Measurements from ENCODE around the gene HCAR2.
"Not testable (repeated sequence)": the region's sequence is repeated elsewhere in the genome, so short reads cannot be mapped to it uniquely, and the experiment has no call there.

HCAR2 gene

DNA sequence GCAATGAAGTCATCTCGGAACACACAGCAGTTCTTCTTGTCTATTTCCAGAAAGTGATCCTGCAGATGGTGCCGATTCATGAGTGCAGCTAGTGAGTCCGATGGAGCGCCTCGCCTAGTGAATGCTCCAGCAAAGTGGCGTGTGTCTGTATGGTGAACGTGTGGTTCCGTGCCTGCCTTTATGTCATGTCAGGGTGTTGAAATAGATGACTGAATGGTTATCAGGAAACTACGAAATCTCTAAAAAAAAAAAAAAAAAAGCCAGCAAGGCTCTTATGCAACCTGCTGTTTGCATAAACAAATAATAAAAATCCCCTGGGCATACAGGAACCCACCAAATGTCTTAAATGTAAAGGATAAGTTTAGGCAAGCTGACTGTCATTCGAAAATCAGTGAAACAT, 13.5 kb upstream of the HCAR2 start, which contains the start of gene HCAR3:
TSS of gene HCAR3 (minus strand) at position 154 of the 400 bp plus-strand sequence. CDS start at position 80, 74 bp downstream.
- not testable (repeated sequence) for DNase-seq (ENCODE audit: low read depth in 2 of 2)

DNA sequence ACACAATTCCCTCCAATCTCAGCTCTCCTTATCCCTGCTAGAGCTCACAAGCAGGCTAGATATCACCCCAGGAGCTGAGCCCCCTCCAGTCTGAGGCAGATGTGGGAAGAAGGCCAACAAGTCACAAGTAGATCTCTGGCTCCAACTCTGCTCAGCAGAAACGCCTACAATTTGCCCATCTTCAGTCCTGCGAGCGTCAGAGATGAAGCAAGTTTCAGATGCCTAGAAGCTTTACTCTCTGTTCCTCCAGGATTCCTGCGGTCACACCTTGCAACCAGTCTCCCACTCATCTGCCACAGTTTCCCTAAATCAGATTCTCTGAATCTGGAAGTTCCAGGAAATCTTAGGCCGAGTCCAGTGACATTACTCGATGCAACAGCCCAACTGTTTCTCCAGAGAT, 12.1 kb upstream of the HCAR2 start:
- not testable (repeated sequence) for DNase-seq (ENCODE audit: low read depth in 2 of 2)

DNA sequence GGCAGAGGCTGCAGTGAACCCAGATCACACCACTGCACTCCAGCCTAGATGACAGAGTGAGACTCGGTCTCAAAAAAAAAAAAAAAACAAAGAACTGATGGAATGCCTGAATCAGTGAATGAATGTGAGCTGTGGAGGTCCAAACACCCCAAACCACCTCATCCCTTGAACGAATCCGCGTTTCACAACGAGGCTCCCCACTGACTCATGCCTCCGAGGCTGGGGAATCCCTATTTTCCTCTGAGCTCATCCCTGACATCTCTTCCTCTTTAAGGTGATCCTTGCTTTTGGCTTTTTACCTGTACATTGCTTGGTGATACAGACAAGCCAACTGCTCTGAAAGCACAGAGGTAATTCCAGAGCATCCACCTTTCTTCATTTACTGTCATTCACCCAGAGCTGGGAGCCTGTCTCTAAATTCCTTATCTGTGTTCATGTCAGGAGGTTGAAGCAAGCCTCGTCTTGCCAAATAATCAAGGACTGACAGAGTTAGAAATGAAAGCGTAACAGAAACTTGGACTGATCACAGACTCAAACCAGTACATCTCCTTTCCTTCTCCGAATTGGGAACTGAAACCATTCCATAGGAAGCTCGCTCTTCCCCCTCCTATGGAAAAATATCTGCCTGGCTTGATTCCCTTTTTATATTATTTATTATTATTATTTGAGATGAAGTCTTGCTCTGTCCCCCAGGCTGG, 10.5 kb upstream of the HCAR2 start:
- not testable (repeated sequence) for DNase-seq (ENCODE audit: low read depth in 2 of 2)

DNA sequence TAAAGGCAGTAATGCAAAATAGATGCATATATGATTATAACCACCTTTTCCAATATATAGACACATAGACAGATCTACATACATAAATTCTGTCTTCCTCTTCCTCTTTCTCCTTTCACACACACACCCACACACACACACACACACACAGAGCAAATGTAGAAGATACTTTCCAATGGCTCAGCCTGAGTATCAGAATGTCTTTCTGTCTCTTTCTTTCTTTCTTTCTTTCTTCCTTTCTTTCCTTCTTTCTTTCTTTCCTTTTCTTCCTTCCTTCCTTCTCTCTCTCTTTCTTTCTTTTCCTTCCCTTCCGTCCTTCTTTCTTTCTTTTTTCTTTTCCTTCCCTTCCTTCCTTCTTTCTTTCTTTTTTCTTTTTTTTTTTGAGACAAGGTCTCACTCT, 8.1 kb upstream of the HCAR2 start:
- DNase-seq (ENCODE audit: low read depth in 2 of 2) = not testable (repeated sequence)

DNA sequence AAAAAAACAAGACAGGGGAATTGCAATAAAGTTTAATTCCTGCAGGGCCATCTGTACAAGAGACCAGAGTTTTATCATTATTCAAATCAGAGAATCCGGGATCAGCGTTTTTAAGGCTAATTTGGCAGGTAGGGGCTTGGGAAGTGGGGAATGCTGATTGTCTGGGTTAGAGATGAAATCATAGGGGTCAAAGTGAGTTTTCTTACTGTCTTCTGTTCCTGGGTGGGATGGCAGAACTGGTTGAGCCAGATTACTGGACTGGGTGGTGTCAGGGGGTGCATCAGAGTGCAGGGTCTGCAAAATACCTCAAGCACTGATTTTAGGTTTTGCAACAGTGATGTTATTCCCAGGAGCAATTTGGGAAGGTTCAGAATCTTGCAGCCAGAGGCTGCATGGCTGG, 7.2 kb upstream of the HCAR2 start:
- not testable (repeated sequence) for DNase-seq (ENCODE audit: low read depth in 2 of 2)

DNA sequence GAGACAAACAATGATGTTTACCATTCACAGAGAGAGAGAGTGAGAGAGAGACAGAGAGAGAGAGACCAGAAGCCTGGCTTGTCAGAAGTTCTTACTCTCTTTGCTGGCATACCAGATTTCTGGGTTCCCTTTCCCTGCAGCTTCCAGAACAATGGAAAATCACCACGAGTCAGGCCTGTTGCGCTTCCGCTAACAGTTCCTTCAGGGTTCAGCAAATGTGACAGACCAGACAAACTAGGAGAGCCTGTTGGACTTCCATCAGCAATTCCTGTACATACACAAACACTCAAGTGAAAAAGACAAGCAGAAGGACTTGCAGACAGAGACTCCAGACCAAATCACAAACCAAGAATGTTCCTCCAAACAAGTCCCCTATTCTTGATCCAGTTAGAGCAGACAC, 6.1 kb upstream of the HCAR2 start:
- DNase-seq (ENCODE audit: low read depth in 2 of 2) = not testable (repeated sequence)

DNA sequence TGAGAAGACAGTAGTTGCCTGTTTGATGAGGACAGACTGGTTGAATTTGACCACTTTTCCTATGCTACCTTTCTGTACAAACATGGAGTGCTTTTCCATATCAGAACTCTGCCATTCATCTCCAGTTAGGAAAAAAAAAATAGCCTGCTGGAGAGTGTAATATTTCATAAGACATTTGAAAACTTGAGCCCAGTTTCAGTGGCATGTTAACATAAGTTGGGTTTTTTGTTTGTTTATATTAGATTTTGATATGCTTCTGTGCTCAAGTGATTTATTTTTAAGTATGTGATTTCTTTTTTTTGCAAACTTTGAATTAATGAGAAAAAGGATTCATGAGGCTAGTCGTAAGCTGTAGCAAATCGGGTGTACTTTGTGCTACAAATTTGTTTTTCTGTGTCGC, 684 bp upstream of the HCAR2 start:
- not testable (repeated sequence) for DNase-seq (ENCODE audit: low read depth in 2 of 2)

DNA sequence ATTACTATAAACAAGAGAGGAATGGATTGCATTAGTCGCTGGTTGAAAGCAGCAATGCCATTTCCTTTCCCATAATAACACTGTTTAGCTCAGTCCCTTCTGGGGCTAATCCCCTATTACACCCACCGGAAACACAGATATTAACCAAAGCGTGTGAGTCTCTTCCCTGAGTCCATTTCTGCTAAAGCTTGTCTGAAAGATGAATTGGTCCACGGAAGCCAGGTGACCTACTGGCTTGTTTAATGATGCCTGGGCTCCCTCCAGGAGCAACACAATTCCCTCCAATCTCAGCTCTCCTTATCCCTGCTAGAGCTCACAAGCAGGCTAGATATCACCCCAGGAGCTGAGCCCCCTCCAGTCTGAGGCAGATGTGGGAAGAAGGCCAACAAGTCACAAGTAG, 1.7 kb downstream of the HCAR2 start:
- DNase-seq (ENCODE audit: low read depth in 2 of 2) = not testable (repeated sequence)

DNA sequence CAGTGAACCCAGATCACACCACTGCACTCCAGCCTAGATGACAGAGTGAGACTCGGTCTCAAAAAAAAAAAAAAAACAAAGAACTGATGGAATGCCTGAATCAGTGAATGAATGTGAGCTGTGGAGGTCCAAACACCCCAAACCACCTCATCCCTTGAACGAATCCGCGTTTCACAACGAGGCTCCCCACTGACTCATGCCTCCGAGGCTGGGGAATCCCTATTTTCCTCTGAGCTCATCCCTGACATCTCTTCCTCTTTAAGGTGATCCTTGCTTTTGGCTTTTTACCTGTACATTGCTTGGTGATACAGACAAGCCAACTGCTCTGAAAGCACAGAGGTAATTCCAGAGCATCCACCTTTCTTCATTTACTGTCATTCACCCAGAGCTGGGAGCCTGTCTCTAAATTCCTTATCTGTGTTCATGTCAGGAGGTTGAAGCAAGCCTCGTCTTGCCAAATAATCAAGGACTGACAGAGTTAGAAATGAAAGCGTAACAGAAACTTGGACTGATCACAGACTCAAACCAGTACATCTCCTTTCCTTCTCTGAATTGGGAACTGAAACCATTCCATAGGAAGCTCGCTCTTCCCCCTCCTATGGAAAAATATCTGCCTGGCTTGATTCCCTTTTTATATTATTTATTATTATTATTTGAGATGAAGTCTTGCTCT, 3.0 kb downstream of the HCAR2 start:
- DNase-seq (ENCODE audit: low read depth in 2 of 2) = not testable (repeated sequence)

DNA sequence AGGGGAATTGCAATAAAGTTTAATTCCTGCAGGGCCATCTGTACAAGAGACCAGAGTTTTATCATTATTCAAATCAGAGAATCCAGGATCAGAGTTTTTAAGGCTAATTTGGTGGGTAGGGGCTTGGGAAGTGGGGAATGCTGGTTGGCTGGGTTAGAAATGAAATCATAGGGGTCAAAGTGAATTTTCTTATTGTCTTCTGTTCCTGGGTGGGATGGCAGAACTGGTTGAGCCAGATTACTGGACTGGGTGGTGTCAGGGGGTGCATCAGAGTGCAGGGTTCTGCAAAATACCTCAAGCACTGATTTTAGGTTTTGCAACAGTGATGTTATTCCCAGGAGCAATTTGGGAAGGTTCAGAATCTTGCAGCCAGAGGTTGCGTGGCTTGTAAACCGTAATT, 6.2 kb downstream of the HCAR2 start:
- DNase-seq (ENCODE audit: low read depth in 2 of 2) = not testable (repeated sequence)

DNA sequence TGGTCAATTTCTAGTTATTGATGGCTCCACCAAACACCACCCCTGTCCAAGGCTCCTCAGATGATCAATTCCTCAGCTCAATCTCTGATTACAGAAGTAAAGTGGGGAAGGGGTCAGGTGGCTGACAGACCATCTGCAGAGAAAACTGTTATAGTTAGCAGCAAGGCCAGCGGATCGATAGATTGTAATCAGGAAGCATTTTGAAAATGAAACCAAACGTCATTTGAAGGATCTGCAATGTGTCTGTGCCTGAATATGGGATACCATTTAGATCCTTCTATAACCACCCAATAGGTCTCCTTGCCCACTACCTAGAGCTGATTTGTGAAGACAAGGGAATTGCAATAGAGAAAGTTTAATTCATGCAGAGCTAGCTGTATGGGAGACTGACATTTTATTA, 11.6 kb downstream of the HCAR2 start:
- DNase-seq (ENCODE audit: low read depth in 2 of 2) = no peak

DNA sequence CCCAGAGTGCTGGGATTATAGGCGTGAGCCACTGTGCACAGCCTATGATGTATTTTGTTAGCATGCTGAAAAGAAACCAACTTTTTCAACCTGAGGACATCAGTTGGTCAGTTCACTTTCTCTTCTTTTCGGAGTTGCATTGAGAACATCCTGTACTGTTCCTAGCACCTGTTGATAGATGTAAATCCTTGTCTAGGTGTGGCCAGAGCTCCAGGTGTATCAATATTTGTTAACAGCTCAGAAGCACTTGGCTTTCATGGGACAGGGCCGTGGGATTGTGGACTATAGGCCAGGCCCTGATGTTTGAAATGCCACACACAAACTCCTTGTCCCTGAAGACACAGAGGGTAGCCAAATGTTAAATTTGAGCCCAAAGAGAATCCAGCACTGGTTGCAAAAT, 14.9 kb downstream of the HCAR2 start:
- DNase-seq (ENCODE audit: low read depth in 2 of 2) = no peak

DNA sequence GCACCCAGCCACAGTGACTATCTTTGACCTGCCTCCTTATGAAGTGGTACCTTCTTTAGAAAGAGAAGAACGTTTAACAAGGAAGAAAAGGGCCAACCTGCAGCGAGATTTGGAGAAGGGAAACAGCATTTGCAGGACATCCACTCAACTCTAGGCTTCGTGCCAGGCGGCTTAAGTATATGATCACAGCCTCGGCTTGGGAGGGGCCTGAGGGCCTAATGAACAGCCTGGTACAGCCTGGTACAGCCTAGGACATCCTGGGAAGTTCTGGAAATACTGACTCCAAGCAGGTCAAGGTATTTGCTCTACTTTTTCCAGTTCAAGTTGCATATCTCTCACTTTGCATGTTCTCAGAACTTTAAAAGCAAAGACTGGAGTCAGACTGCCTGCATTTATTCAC, 16.1 kb downstream of the HCAR2 start:
- DNase-seq (ENCODE audit: low read depth in 2 of 2) = no peak

DNA sequence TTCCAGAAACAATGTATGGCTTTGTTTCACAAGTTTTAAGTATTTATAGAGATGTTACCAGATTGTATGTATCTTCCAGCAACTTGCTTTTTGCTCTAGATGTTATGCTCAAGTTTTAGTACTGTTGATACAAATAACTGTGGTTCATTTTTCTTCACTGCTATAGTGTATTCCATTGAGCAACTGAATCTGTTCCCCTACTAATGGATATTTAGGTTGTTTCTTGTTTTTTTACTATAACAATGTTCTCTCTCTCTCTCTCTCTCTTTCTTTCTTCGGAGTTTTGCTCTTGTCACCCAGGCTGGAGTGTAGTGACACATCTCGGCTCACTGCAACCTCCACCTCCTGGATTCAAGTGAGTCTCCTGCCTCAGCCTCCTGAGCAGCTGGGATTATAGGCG, 16.6 kb downstream of the HCAR2 start:
- no peak for DNase-seq (ENCODE audit: low read depth in 2 of 2)

DNA sequence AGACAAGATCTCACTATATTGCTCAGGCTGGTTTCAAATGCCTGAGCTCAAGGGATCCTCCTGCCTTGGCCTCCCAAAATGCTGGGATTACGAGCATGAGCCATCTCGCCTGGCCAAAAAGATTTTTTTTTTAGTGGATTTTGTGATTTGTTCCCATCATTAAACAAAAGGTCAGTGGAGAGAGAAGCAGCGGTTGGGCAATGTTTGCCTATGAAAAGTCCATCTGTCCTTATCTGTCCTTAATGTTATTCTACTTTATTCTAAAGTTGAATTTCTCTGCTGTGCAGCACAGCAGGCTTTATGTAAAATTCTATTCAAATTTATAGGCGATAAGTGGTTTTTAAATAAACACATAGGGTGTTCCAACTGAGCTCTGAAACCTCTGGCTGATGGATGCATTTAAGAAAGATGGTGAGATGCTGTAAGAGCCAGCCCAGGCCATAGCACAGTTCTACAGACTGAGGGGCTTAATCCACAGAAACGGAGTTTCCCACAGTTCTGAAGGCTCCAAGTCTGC, 18.8 kb downstream of the HCAR2 start:
- no peak for DNase-seq (ENCODE audit: low read depth in 2 of 2)

DNA sequence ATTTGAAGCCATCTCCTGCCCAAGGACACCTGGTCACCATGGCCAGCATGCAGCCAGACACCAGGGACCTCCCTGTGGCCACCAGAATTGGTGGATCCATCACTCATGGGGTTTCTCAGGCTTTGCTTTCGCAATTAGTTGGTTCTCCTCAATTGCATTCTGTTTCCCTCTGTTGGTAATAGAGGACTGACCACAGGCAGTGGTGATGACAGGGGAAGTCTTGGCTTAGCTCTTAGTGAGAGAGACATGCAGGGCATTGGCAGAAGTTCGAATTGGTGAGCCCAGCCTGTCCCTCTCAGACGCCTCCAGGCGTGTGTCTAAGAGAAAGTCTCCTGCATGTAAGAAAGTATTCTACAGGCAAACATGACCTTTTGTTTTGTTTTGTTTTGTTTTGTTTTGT, 21.3 kb downstream of the HCAR2 start:
- no peak for DNase-seq (ENCODE audit: low read depth in 2 of 2)

DNA sequence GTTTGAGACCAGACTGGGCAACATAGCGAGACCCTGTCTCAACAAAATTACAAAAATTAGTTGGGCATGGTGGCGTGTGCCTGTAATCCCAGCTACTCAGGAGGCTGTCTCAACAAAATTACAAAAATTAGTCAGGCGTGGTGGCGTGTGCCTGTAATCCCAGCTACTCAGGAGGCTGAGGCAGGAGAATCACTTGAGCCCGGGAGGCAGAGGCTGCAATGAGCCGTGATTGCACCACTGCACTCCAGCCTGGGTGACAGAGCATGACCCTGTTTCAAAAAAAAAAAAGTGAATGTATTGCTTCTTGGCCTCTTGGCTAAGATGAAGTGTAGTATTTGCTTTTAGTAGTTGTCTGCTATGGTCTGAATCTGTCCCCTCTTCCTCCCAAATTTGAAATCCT, 22.2 kb downstream of the HCAR2 start:
- not testable (repeated sequence) for DNase-seq (ENCODE audit: low read depth in 2 of 2)

DNA sequence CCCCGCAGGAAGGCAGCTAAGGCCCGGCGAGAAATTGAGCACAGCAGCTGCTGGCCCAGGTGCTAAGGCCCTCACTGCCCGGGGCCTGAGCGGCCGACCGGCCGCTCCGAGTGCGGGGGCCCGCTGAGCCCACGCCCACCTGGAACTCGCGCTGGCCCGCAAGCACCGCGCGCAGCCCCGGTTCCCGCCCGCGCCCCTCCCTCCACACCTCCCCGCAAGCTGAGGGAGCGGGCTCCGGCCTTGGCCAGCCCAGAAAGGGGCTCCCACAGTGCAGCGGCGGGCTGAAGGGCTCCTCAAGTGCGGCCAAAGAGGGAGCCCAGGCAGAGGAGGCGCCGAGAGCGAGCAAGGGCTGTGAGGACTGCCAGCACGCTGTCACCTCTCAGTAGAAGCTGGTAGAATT, 26.4 kb downstream of the HCAR2 start:
- DNase-seq (ENCODE audit: low read depth in 2 of 2) = not testable (repeated sequence)

DNA sequence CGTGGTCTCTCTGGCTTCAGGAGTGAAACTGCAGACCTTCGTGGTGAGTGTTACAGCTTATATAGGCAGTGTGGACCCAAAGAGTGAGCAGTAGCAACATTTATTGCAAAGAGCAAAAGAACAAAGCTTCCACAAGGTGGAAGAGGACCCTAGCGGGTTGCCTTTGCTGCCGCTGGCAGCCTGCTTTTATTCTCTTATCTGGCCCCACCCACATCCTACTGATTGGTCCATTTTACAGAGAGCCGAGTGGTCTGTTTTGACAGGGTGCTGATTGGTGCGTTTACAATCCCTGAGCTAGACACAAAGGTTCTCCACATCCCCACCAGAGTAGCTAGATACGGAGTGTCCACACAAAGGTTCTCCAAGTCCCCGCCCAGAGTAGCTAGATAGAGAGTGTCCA, 27.1 kb downstream of the HCAR2 start:
- DNase-seq (ENCODE audit: low read depth in 2 of 2) = not testable (repeated sequence)

DNA sequence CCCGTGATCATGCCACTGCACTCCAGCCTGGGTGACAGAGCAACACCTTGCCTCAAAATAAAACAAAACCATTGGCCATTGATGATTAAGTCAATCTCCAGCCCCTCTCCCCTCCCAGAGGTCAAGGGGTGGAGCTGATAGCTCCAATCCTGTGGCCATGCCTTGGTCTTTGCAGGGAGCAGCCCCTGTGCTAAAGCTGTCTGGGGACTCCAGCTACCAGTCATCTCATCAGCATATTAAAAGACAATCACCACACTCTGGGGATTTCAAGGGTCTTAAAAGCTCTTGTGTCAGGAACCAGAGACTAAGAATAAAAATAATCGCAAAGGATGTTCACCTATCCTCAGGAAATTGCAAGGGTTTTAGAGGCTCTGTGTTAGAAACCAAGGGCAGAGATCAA, 30.6 kb downstream of the HCAR2 start:
- DNase-seq (ENCODE audit: low read depth in 2 of 2) = no peak

DNA sequence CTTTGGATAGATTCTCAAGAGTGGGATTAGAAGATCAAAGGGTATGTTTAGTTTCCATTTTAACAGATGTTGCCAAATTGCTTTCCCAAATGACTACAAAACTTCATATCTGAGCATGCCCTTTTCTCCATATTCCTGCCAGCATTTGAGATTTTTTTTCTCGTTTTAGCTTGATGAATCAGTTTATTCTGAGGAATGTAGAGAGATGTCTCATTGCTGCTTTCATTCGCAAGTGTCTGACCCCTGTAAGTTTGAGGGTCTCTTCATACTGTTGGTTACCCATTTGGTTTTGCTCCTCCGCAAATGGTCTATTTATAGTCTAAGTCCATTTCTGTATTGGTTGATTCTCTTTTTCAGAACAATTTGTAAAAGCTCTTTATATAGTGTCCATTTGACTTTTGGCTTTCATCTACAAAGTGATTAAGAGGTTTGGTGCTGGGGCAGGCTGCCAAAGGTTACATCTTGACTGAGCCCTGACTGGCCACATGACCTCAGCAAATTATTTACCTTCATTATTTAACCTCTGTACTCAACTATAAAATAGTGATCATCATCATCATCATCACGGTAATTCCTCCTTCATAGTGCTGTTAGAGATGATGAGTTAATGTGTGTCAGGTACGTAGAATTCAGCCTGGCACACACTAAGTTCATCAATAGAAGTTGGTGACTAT, 33.6 kb downstream of the HCAR2 start:
- no peak for DNase-seq (ENCODE audit: low read depth in 2 of 2)

DNA sequence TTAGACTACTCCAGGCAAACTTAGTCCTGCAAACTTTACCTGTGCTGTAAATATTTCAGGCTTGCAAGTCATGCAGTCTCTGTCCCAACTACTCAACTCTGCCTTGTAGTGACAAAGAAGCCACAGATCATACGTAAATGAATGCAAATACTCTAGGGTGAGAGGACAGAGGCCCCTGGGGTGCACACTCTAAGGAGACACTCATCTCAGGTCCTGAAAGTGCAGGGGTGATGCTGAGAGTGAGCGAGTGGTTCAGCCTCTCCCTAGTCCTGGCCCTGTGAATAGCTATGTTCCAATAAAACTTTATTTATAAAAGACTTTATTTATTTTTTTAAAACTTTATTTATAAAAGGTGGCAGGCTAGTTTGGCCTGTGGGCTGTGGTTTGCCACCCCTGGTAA, 34.9 kb downstream of the HCAR2 start:
- DNase-seq (ENCODE audit: low read depth in 2 of 2) = no peak

DNA sequence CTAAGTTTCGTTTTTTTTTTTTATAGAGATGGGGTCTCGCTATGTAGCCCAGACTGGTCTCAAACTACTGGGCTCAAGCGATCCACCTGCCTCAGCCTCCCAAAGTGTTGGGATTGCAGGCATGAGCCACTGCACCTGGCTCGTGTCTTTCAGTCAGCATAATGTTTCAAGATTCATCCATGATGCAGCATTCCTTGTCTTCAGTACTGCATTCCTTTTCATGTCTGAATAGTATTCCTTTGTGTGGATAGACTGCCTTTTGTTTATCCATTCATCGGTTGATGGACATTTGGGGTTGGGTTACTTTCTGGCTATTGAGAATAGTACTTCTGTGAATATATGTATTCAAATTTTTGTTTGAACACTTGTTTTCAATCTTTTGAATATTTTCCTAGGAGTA, 37.4 kb downstream of the HCAR2 start:
- no peak for DNase-seq (ENCODE audit: low read depth in 2 of 2)
